ENCODE measurements around the gene NTRK1.

The NTRK1 gene

DNA sequence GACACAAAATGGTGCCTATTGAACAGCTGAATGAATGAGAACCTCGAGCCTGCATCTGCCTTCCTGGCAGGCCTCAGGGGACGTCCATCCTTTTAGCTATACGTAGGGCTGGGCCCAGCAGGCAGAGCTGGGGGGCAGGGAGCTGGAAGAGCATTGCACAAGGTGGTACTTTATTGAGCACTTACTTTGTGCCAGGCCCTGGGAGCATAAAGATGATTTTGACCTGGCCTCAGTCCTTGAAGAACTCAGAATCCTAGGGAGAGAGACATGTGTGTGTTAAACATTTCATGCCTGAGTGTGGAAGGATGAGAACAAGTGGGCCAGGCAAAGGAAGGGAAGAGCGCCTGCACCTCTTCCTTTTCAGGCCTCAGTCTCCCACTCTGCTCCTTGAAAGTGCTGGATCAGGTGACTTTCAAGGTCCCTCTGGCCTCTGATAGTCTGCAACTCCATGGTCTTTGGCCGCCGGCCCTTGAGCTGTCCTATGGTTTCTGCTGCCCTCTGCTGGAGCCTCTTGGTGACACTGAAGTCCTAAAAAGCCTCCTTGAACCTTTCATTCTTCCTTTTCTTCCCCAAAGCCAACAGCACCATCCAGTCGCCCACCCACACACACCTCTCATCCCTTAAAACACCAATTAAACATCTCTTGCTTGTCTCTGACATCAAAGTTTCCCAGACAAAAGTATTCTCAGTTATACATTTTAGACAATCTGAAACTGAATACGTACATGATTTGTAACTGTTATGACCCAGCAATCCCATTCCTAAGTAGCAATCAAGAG lies 29.3 kb downstream of the NTRK1 start:
- TF ChIP-seq, protein P1, sequence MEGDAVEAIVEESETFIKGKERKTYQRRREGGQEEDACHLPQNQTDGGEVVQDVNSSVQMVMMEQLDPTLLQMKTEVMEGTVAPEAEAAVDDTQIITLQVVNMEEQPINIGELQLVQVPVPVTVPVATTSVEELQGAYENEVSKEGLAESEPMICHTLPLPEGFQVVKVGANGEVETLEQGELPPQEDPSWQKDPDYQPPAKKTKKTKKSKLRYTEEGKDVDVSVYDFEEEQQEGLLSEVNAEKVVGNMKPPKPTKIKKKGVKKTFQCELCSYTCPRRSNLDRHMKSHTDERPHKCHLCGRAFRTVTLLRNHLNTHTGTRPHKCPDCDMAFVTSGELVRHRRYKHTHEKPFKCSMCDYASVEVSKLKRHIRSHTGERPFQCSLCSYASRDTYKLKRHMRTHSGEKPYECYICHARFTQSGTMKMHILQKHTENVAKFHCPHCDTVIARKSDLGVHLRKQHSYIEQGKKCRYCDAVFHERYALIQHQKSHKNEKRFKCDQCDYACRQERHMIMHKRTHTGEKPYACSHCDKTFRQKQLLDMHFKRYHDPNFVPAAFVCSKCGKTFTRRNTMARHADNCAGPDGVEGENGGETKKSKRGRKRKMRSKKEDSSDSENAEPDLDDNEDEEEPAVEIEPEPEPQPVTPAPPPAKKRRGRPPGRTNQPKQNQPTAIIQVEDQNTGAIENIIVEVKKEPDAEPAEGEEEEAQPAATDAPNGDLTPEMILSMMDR (IDR thresholded peaks at IDR 0.05; ENCODE audit: low read depth, low read length, missing control alignments), result peak; percentile 91
- DNase-seq (ENCODE audit: low read depth), result peak; percentile 13
- no peak overlapping the region for H3K4me3 ChIP-seq (ENCODE audit: low read depth, low read length)

GRCh38 chr1:156892190-156893047 lies 31.8 kb downstream of the NTRK1 start:
- H3K4me3 ChIP-seq (ENCODE audit: low read depth, low read length), result no peak overlapping the region
- TF ChIP-seq, protein P1 (IDR thresholded peaks at IDR 0.05; ENCODE audit: low read depth, low read length, missing control alignments), result peak; percentile 79
- DNase-seq (ENCODE audit: low read depth), result peak; percentile 39

DNA sequence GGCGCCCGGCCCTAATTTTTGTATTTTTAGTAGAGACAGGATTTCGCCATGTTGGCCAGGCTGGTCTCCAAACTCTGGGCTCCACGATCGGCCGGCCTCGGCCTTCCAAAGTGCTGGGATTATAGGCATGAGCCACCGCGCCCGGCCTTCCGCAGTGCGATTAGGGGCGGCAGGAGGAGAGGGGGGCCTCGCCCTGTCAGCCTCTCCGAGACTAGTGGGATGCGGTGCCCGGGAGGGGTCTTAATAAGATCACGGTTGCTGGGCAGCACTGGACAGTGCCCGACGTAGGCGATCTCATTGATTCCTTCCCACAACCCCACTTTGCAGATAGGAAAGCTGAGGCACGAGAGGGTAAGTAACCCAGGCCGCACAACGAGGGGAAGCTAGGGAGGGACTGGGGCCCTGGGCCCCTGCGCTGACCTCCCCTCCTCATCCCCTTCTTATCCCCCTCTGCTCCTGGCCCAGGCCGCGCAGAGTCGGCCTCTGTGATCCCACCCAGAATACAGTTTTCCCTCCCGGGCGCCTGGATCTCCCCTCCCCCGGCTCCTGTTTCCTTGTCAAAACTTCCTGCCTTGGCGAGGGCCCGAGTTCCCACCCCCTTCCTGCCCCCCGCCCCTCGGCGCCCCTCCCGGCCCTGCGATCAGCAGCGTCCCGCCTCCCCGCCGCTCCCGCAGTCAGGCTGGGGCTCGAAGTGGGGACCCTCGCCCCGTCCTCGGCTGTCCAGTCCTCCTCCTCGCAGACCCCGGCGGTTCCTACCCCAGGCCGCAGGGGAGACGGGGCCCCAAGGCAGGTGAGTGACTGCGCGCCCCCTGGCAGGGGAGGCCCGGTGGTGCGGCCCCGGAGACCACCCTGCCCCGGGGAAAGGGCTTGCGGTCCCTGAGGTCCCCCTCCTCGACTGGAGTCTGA lies 32.6 kb downstream of the NTRK1 start, which contains the start of gene PEAR1:
Gene PEAR1 (plus strand): TSS at position 671 of the 906 bp plus-strand sequence. CDS start 10,209 bp downstream, outside the sequence.
- DNase-seq (ENCODE audit: low read depth), result no peak
- no peak within 1 kb of the TSS for H3K4me3 ChIP-seq (ENCODE audit: low read depth, low read length)
- TF ChIP-seq, protein P1 (IDR thresholded peaks at IDR 0.05; ENCODE audit: low read depth, low read length, missing control alignments), result no peak

DNA sequence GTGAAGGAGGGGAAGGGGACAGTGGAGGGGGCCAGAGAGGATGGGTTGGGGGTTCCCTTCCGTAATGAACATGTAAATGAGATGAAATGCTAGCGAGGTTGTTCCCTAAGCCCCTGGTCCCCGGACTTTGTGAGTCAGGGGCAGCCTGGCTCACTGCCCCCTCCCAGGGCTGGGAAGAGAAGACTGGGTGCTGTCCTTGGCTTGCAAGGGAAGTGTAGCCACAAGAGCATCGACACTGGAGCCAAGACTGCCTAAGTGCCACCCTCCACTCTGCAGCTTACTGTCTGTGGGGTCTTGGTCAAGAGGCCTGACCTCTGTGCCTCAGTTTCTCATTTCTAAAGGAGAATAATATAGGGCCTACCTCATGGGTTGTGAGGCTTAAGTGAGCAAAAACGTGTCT lies 33.3 kb downstream of the NTRK1 start:
- TF ChIP-seq, protein P1 (IDR thresholded peaks at IDR 0.05; ENCODE audit: low read depth, low read length, missing control alignments), result no peak
- no peak overlapping the region for H3K4me3 ChIP-seq (ENCODE audit: low read depth, low read length)
- DNase-seq (ENCODE audit: low read depth), result no peak

DNA sequence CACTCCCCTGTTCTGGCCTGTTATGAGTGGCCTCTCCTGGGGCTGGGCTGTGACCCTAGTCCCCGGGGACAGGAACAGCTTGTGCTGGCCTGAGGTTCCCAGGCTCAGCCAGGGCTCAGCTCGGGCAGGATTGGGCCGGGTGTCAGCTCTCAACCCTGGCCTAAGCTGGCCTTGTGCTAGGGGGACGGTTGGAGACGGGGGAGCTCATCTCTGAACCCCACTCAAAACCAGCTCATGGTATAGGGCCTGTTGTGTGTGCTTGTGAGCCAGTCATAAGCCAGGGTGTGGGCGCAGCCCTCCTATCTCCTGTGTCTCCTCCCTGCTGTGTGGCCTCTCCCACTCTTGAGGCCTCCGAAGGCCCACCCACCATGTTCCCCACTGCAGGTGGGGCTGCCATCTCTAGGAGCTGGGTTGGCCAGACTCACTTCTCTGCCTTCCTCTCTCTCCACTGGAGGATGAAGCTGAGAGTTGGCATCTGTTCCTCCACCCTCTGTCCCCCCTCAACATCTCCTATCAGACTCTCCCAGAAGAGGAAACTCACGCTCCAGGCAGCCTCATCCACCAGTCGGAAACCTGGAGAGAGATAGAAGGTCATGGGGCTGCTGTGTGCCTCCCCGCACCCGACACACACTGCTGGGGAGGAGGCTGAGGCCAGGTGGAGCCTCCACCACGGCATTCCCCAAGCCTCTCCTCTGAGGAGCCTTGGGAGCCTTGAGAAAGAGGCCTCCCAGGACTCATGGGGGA lies 34.2 kb downstream of the NTRK1 start:
- H3K4me3 ChIP-seq (ENCODE audit: low read depth, low read length), result no peak overlapping the region
- no peak for DNase-seq (ENCODE audit: low read depth)
- TF ChIP-seq, protein P1 (IDR thresholded peaks at IDR 0.05; ENCODE audit: low read depth, low read length, missing control alignments), result no peak

GRCh38 chr1:156895455-156895812 lies 34.8 kb downstream of the NTRK1 start:
- H3K4me3 ChIP-seq (ENCODE audit: low read depth, low read length), result no peak overlapping the region
- TF ChIP-seq, protein P1 (IDR thresholded peaks at IDR 0.05; ENCODE audit: low read depth, low read length, missing control alignments), result no peak
- no peak for DNase-seq (ENCODE audit: low read depth)

Measured in GM12864 (cell line).